GM12878 (cell line): Measurements from ENCODE around the gene BCAR3. TPM values are rescaled to one million over a fixed set of nuclear protein-coding genes. Genes with fewer than 3 reads are reported as not detected.

Experiments used
- ATAC-seq: fragments of 200-7000 bp; cut with Tn5 transposase; 3 replicates; pipeline ENCODE4 v1.9.1; 2020; ENCODE audit warnings: mild to moderate bottlenecking, moderate library complexity
- BruUV-seq: library from RNA; stranded (reverse); fragments of 400-500 nt; replicated peaks from 2 replicates; lab custom pipeline; 2021; lab: Mats Ljungman, UMichigan
- CTCF ChIA-PET: fragments of 300-600 bp; sonication (Branson Sonifier 250); formaldehyde crosslinking; extraction: SDS; loops from one replicate; lab custom pipeline; 2021; ENCODE audit warnings: inconsistent platforms; lab: Yijun Ruan, JAX
- POLR2A ChIA-PET: fragments of 350-600 bp; formaldehyde crosslinking; extraction: SDS; loops from one replicate; lab custom pipeline; 2021; ENCODE audit warnings: inconsistent platforms; lab: Charles Lee
- RAD21 ChIA-PET: fragments of 300-600 bp; sonication (Branson Sonifier 250); formaldehyde crosslinking; loops from one replicate; lab custom pipeline; 2023; ENCODE audit warnings: antibody characterized with exemption; ENCODE audit not compliant: unreplicated experiment; lab: Charles Lee
- SMC1A ChIA-PET: fragments of 300-600 bp; sonication (Branson Sonifier 250); formaldehyde crosslinking; loops from one replicate; lab custom pipeline; 2023; ENCODE audit not compliant: unreplicated experiment, uncharacterized antibody; lab: Charles Lee
- DNase-seq: peaks from one replicate; pipeline ENCODE4 v3.0.0-alpha.2; 2011; ENCODE audit warnings: low read depth, low spot score
- FAIRE-seq: peaks from 3 replicates; lab custom pipeline; 2011; peaks lifted over from hg19 to GRCh38; lab: Jason Lieb, UNC
- H2AFZ ChIP-seq: 2 replicates; pipeline ENCODE4 v1.6.0; 2011; ENCODE audit warnings: low read depth, low read length, control low read depth; ENCODE audit not compliant: control insufficient read depth
- H3K27ac ChIP-seq: 2 replicates; pipeline ENCODE4 v1.5.1; 2011; ENCODE audit warnings: control low read depth; ENCODE audit not compliant: control insufficient read depth, insufficient read depth
- H3K27me3 ChIP-seq, 2 experiments: replicated peaks in 1 of 2; 2 replicates each; pipeline versions ENCODE4 v1.6.0 to v1.6.1; 2011; ENCODE audit warnings: low read length in 1 of 2; ENCODE audit not compliant: control insufficient read depth in 2 of 2, insufficient read depth in 2 of 2
- H3K36me3 ChIP-seq, 2 experiments: 2 replicates each; pipeline ENCODE4 v1.5.1; 2011; ENCODE audit warnings: low read length in 1 of 2; ENCODE audit not compliant: control insufficient read depth in 2 of 2, insufficient read depth in 2 of 2
- H3K4me1 ChIP-seq: 2 replicates; pipeline ENCODE4 v1.6.1; 2011; ENCODE audit warnings: mild to moderate bottlenecking, low read length, moderate library complexity, mixed read lengths; ENCODE audit not compliant: control insufficient read depth, insufficient read depth
- H3K4me2 ChIP-seq: 2 replicates; pipeline ENCODE4 v1.6.0; 2011; ENCODE audit warnings: control low read depth; ENCODE audit not compliant: control insufficient read depth, insufficient read depth
- H3K4me3 ChIP-seq: fragments of 200-600 bp; sonication (generic); 2 replicates; pipeline ENCODE4 v1.5.1; 2016
- H3K79me2 ChIP-seq: 2 replicates; pipeline ENCODE4 v1.6.0; 2011; ENCODE audit warnings: low read length; ENCODE audit not compliant: control insufficient read depth, insufficient read depth
- H3K9ac ChIP-seq: 2 replicates; pipeline ENCODE4 v1.8.0; 2011; ENCODE audit warnings: low read length, control low read depth, mixed read lengths; ENCODE audit not compliant: control insufficient read depth, insufficient read depth
- H3K9me3 ChIP-seq: replicated peaks from 3 replicates; pipeline ENCODE4 v1.5.1; 2011; ENCODE audit warnings: mild to moderate bottlenecking, low read length; ENCODE audit not compliant: control insufficient read depth, insufficient read depth
- H4K20me1 ChIP-seq: 2 replicates; pipeline ENCODE4 v1.6.0; 2011; ENCODE audit not compliant: control insufficient read depth, insufficient read depth
- CREB1 ChIP-seq: IDR thresholded peaks from 2 replicates; pipeline ENCODE4 v1.6.1; 2012; ENCODE audit warnings: low read depth, mild to moderate bottlenecking, inconsistent platforms
- CREM ChIP-seq: IDR thresholded peaks from 2 replicates; pipeline ENCODE4 v1.6.1; 2014; ENCODE audit warnings: antibody characterized with exemption, low read depth
- ETV6 ChIP-seq, 2 experiments: fragments of 450-650 bp in 1 of 2; IDR thresholded peaks in 1 of 2; conservative IDR thresholded peaks in 1 of 2; 2 replicates each; pipeline ENCODE4 v1.6.1; 2014; ENCODE audit warnings: antibody characterized with exemption in 1 of 2, borderline replicate concordance in 1 of 2, low read depth in 1 of 2, mild to moderate bottlenecking in 1 of 2, moderate library complexity in 1 of 2
- IKZF1 ChIP-seq: fragments of 450-650 bp; conservative IDR thresholded peaks from 2 replicates; pipeline ENCODE4 v1.6.1; 2017; ENCODE audit warnings: antibody characterized with exemption, mild to moderate bottlenecking
- IRF4 ChIP-seq: IDR thresholded peaks from 2 replicates; pipeline ENCODE4 v1.6.1; 2011; ENCODE audit warnings: low read depth, low read length
- KAT2A ChIP-seq: conservative IDR thresholded peaks from 2 replicates; pipeline ENCODE4 v1.6.1; 2011; ENCODE audit warnings: low read depth, low read length; ENCODE audit not compliant: control insufficient read depth
- MTA3 ChIP-seq: IDR thresholded peaks from 2 replicates; pipeline ENCODE4 v1.6.1; 2012; ENCODE audit warnings: low read length, inconsistent platforms, borderline replicate concordance
- ZNF207 ChIP-seq: fragments of 450-650 bp; IDR thresholded peaks from 2 replicates; pipeline ENCODE4 v1.6.1; 2014; ENCODE audit warnings: antibody characterized with exemption, mild to moderate bottlenecking, borderline replicate concordance
- ZNF24 ChIP-seq: fragments of 450-650 bp; IDR thresholded peaks from 2 replicates; pipeline ENCODE4 v1.6.1; 2017; ENCODE audit warnings: antibody characterized with exemption, mild to moderate bottlenecking
- WGBS: methylation state at CpG from one replicate; pipeline ENCODE4 v1.1.6; 2016; ENCODE audit warnings: low lambda C conversion rate; ENCODE audit not compliant: insufficient replicate concordance, insufficient coverage; ENCODE audit errors: missing lambda C conversion rate; 5-methylcytosine and 5-hydroxymethylcytosine counted together
- in situ Hi-C: fragments of 300-500 bp; cut with MboI; formaldehyde crosslinking; loops from 9 replicates; pipeline ENCODE4 v1.14.3; 2018; ENCODE audit warnings: mixed read lengths
- intact Hi-C: fragments of 100-400 bp; cut with micrococcal nuclease; formaldehyde crosslinking; loops from one replicate; pipeline ENCODE4 v1.14.2; 2022; ENCODE audit not compliant: unreplicated experiment
- polyA plus RNA-seq, 11 experiments: library from polyadenylated mRNA; depleted of rRNA in 4 of 11; unstranded in 6 of 11; stranded (reverse) in 5 of 11; fragments of >200 nt; fragmentation: Nextera tagmentation in 4 of 11; fragmentation: Illumina TruSeq in 1 of 11; extraction: Ambion mirVana in 4 of 11; extraction: Trizol in 1 of 11; gene quantifications; 1 replicate in 1 of 11; 2 replicates in 10 of 11; pipeline versions ENCODE4 v1.2.1 to v1.2.3, GENCODE V29; 2011 to 2016; ENCODE audit warnings: inconsistent platforms in 2 of 11, missing spikeins in 2 of 11, low read depth in 1 of 11
- total RNA-seq, 4 experiments: library from RNA; depleted of rRNA in 3 of 4; stranded (reverse); fragments of >200 nt in 3 of 4; fragmentation: Illumina TruSeq in 1 of 4; extraction: Trizol in 1 of 4; gene quantifications; 2 replicates each; pipeline versions ENCODE4 v1.2.1 to v1.2.3, GENCODE V29; 2013 to 2021
- TF ChIP-seq, protein P1 (sequence below): fragments of 450-650 bp; IDR thresholded peaks from 2 replicates; pipeline ENCODE4 v1.6.1; 2016; ENCODE audit warnings: mild to moderate bottlenecking

The BCAR3 gene
- total and polyA plus RNA-seq, 10 of the 15 experiments (the other 5 are each of a cell fraction or from before 2014, with no cell fraction given), result 1.3 to 6.6 (median 1.8) TPM

DNA sequence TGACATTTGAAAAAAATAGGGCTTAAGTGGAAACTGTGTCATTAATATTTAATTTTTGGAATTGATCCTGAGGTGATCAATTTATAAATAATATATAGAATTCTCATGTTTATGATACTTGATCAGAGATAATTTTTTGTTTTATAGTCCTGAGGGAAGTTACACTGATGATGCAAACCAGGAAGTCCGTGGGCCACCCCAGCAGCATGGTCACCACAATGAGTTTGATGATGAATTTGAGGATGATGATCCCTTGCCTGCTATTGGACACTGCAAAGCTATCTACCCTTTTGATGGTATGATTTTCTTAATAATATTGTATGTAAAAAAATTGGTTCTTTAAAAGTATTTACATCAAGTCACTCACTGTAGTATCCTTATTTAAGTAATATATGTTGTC lies 132.5 kb downstream of the BCAR3 start:
- no peak overlapping the region for H3K27ac ChIP-seq
- BruUV-seq, result no TSS peak
- no peaks in the 10 kb centered on the region; a peak in 2 of 4 replicates for H3K27me3 ChIP-seq
- H4K20me1 ChIP-seq, result no peaks in the 10 kb centered on the region
- no peaks in the 10 kb centered on the region for H3K79me2 ChIP-seq
- CTCF ChIA-PET, result interaction anchor here (0.5 kb wide), 1 partner anchor 837 kb away, joined by 3 read pairs; no protein-coding TSS in a partner anchor
- TF ChIP-seq CREM (no peak), IKZF1 (no peak), ETV6 (conservative IDR thresholded peaks at IDR 0.05 in 1 of 2, IDR thresholded peaks at IDR 0.05 in 1 of 2; ENCODE audit: borderline replicate concordance in 1 of 2, low read depth in 1 of 2) (no peak), CREB1 (no peak), ZNF24 (no peak), ZNF207 (no peak), IRF4 (no peak), KAT2A (no peak), MTA3 (no peak)
- TF ChIP-seq, protein P1, sequence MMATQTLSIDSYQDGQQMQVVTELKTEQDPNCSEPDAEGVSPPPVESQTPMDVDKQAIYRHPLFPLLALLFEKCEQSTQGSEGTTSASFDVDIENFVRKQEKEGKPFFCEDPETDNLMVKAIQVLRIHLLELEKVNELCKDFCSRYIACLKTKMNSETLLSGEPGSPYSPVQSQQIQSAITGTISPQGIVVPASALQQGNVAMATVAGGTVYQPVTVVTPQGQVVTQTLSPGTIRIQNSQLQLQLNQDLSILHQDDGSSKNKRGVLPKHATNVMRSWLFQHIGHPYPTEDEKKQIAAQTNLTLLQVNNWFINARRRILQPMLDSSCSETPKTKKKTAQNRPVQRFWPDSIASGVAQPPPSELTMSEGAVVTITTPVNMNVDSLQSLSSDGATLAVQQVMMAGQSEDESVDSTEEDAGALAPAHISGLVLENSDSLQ, result no peak
- intact Hi-C loops (no loop called here), in situ Hi-C loops (no loop called here)
- H3K4me2 ChIP-seq, result no peak overlapping the region
- no peak overlapping the region for H3K4me3 ChIP-seq
- no peaks in the 10 kb centered on the region for H3K9me3 ChIP-seq
- FAIRE-seq (no peak), ATAC-seq (no peak), DNase-seq (no peak)
- POLR2A ChIA-PET, result no interaction called here
- no peaks in the 10 kb centered on the region for H3K36me3 ChIP-seq
- no peak overlapping the region for H3K9ac ChIP-seq
- H3K4me1 ChIP-seq, result no peaks in the 10 kb centered on the region
- no peak overlapping the region for H2AFZ ChIP-seq
- RAD21 ChIA-PET, result interaction anchor here (0.6 kb wide), 1 partner anchor 38 kb away, joined by 3 read pairs; no protein-coding TSS in a partner anchor
- 0% methylated on average over 1 of the region's 1 CpG for WGBS
- SMC1A ChIA-PET, result no interaction called here
